GM19023 (cell line): ENCODE measurements around the gene ARHGAP15.

Source experiments
- ATAC-seq: cut with Tn5 transposase; IDR thresholded peaks from one replicate; pipeline ENCODE4 v1.9.1; 2021; ENCODE audit warnings: mild to moderate bottlenecking, moderate library complexity; ENCODE audit not compliant: unreplicated experiment

Gene ARHGAP15

GRCh38 chr2:143604566-143604959, 475.3 kb downstream of the ARHGAP15 start:
- no peak for ATAC-seq

DNA sequence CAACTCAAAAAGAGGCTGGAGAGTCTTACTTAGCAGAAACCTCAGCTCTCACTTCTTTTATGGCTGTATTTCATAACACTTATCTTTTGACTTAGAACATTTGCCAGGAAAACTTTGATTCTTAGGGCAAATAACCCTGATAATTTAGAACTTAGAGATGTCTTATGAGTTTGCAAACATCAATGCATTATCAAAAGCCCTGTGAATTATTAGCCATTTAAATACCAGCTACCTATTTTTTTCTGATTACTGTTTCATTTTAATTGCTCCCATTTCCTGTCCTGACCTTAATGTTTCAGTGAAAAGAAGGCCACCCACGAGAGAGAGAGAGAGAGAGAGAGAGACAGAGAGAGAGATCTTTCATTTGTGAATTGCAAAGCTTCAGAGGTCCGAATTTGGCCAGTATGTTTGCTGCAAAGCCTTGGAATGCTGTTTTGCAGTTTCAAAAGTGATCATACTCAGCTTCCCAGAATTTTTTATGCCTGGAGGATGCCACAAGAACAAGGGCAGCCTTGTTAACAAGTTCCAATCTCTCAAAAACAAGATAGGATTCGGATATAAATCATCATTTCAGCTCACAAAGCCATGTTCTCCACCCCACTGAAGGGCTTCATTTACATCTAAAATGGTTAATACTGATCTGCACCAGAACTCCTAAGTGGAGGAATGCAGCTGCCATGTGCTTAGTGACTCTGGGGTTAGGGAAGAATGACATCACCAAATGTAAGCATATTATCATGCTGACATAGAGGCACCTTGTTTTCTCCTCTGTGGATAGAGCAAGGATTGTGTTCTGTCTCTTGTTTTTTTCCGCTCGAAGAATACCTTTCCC, 478.2 kb downstream of the ARHGAP15 start:
- no peak for ATAC-seq

DNA sequence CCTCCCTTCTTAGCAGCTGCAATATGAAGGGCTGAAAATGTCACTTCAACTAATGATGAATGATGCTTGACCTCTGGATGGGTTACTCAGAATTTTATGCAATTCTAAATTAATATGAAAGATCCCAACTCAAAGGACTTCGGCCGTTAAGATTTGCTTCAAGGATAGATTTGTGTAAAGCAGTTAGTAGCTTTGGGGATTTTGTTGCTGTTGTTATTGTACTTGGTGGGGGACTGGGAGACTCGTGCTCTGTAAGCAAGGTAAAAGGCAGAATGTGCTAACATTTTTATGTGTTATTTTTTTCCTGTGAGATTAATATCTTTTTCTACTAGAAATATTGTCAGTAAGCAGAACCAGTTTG, 478.8 kb downstream of the ARHGAP15 start:
- ATAC-seq: no peak

GRCh38 chr2:143608758-143609157, 479.5 kb downstream of the ARHGAP15 start:
- no peak for ATAC-seq

DNA sequence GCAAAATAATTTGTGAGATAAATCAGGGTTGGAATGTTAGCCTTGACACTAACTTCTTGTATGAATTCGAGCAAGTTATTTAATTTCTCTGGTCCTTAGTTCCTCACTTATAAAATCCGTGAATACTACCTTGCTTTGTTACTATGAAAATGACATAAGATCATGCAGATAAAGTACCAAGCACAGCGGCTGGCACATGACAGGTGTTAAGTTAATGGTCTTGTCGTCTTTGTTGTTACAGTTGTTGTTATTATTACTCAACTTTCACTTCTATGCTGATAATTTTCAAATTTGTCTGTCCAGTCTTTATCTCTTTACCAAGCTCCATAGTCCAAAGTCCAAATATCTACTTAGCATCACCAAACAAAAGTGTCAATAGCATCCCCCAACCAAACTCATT, 482.1 kb downstream of the ARHGAP15 start:
- ATAC-seq: no peak

DNA sequence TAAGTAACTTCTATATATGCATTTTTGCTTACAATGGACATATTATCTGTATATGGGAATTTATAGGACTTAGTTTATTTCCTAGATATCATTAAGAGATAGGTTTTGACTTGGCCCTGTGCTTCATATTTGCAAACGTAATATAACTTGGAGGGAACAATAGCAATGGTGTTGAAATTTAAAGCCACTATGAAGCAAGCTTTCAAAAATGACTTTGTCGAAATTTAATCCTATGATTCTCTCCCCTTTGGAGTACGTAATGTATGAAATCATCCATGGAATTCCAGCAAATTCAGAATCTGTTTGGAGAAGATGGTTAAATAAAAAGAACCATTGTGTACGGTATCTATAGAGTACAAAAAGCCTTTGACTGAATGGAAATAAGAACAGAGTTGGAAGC, 486.3 kb downstream of the ARHGAP15 start:
- no peak for ATAC-seq

- no peak for ATAC-seq
Observed at GRCh38 chr2:143616452-143616851, 487.2 kb downstream of the ARHGAP15 start.

DNA sequence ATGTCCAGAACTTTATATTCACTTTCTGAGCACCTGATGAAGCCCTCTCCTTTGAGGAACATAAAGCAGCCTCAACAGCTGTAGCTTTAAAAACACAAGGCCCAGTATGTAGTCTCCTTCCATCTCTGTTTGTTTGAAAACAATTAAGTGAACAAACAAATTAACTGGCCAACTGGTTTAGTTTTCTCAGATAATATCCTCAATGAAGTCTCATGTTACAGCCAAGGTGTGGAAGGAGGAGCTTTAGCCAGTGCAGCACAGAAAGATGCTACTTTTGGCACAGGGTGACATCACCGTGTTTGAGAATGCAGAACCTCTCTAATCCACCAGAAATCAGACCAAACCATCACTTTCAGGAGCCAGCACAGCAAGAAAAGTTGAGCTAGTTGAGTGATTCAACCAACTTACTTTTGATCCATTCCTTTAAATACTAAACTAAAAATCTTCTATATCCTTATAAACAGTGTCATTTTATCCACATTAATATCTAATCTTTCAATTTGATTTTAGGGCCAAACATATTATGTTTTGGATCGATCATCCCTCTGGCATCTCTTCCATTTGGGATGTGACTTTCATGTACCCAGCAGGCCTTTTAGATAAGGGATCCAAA, 488.7 kb downstream of the ARHGAP15 start:
- no peak for ATAC-seq

GRCh38 chr2:143622106-143622505, 492.9 kb downstream of the ARHGAP15 start:
- no peak for ATAC-seq

DNA sequence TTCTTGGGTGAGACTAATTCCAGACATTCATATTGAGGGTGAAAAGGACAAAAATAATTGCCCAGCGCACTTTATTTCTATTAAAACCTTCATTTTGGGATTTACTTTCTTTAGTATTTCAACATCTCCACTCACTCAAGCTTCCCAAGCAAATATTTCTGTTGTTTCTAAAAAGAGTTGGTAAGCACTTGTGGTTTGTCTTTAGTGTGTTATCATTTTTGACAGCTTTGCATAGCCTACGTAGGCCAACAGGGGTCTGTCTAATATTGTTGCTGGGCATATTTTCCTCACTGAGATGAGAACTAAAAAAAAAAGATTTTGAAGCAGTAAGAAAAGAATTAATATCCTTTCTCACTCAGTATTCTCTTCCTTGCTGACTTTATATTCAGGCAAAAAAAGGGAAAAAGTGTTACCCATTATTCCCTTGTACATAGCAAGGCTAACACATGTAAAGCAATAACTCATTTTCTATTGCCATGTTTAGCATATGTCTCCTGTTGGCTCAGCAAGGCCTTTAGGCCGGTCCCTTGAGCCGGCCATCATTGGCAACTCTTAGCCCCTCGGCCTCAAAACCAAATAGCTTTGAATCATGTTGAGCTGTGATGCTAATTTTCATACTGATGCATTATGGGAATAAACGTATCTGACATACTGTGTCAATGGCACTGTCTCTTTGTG, 494.2 kb downstream of the ARHGAP15 start:
- ATAC-seq: no peak

- no peak for ATAC-seq
Observed at GRCh38 chr2:143623909-143624260, 494.7 kb downstream of the ARHGAP15 start.

GRCh38 chr2:143629340-143629739, 500.1 kb downstream of the ARHGAP15 start:
- no peak for ATAC-seq

- no peak for ATAC-seq
Observed at GRCh38 chr2:143632751-143633374, 503.6 kb downstream of the ARHGAP15 start.

DNA sequence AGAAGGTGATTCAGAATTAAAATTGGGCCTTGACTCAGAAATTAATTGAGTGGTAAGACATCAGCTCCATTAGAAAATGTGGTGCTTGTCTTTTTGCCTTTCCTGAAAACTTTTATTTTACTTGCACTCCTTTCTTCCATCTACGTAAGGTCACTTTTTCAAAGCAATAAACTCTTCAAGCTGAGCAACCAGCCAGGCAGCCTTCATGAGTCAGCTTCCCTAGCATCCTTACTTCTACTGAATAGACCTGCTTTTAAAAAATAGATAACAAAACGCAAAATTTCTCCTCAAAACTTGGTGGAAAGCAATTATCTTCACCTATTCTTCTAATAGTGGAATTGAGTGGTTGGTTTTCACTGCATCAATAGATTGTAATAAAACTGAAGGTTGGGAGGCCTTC, 504.2 kb downstream of the ARHGAP15 start:
- ATAC-seq: no peak

- ATAC-seq: no peak
Observed at GRCh38 chr2:143635302-143635701, 506.1 kb downstream of the ARHGAP15 start.

GRCh38 chr2:143635936-143636335, 506.7 kb downstream of the ARHGAP15 start:
- no peak for ATAC-seq

GRCh38 chr2:143640826-143641225, 511.6 kb downstream of the ARHGAP15 start:
- ATAC-seq: no peak

GRCh38 chr2:143645921-143646645, 516.9 kb downstream of the ARHGAP15 start:
- ATAC-seq: no peak

DNA sequence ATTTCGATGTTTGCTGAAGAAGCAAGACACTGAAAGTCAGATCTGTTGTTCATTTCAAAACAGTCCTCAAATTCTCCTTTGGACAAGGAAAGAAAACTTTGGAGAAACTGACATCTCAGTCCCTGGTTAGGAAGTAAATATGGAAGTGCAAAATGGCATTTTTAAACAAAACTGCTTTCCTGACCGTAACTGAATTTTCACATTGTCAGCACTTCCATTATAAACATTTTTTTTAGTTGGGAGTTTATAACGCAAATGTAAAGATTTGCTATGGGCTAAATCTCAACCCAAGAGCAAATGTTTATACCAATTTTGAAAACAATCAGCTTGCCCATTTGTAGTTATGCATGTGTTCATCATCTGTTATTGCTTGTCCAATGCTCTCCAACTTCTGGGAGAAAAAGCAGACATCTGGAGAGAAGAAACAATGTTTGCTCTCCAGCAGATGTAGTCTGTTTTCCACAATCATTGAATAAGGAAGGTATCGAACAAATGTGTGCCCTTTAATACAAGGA, 520.1 kb downstream of the ARHGAP15 start:
- ATAC-seq: no peak

- no peak for ATAC-seq
Observed at GRCh38 chr2:143652692-143653091, 523.5 kb downstream of the ARHGAP15 start.

GRCh38 chr2:143668234-143668633, 539.0 kb downstream of the ARHGAP15 start:
- no peak for ATAC-seq
